ENCODE measurements around the gene SNHG17. TPM values are rescaled to one million over a fixed set of nuclear protein-coding genes. Genes with fewer than 3 reads are reported as not detected.

SNHG17 gene
- total RNA-seq, 1 donor from 2014 or later, result 39.3 TPM

GRCh38 chr20:38432292-38432691, 2.8 kb downstream of the SNHG17 start:
- peaks cover 76% of the 10 kb centered on the region for H3K79me2 ChIP-seq (ENCODE audit: insufficient read depth, low read length)
- peaks cover 68% of the 10 kb centered on the region for H4K20me1 ChIP-seq (ENCODE audit: insufficient read depth, low read length)
- H3K9ac ChIP-seq (ENCODE audit: low read length), result no peak overlapping the region
- TF ChIP-seq CTCF (IDR thresholded peaks at IDR 0.05; ENCODE audit: insufficient read depth, low read depth, low read length) (no peak), EZH2 (IDR thresholded peaks at IDR 0.05; ENCODE audit: insufficient read depth, low read length) (no peak)
- peaks cover 39% of the 10 kb centered on the region for H3K36me3 Mint-ChIP-seq (ENCODE audit: low read depth, unreplicated experiment)
- no peak overlapping the region for H2AFZ ChIP-seq (ENCODE audit: low read depth, low read length)
- H3K27me3 ChIP-seq (ENCODE audit: insufficient read depth, low read length), result no peaks in the 10 kb centered on the region
- peaks cover 26% of the 10 kb centered on the region for H3K4me1 Mint-ChIP-seq (ENCODE audit: low read depth, unreplicated experiment)
- no peak overlapping the region for H3K27ac ChIP-seq (ENCODE audit: low read depth, low read length)
- H3K4me3 ChIP-seq (ENCODE audit: insufficient read depth, low read depth, low read length), result no peak overlapping the region
- peak overlapping the region; percentile 92 for H3K4me2 ChIP-seq (ENCODE audit: low read length)
- H3K9me3 ChIP-seq (ENCODE audit: insufficient read depth, low read depth, low read length), result no peaks in the 10 kb centered on the region
- H3K9me3 Mint-ChIP-seq (ENCODE audit: unreplicated experiment), result no peaks in the 10 kb centered on the region
- FAIRE-seq (no peak), DNase-seq (ENCODE audit: low read depth) (no peak)
- H3K27me3 Mint-ChIP-seq (ENCODE audit: low read depth, unreplicated experiment), result no peaks in the 10 kb centered on the region
- peaks cover 33% of the 10 kb centered on the region for H3K4me1 ChIP-seq (ENCODE audit: insufficient read depth, low read length)
- H3K27ac Mint-ChIP-seq (ENCODE audit: unreplicated experiment), result no peak overlapping the region
- peaks cover 43% of the 10 kb centered on the region for H3K36me3 ChIP-seq (ENCODE audit: insufficient read depth, low read length)
- peak overlapping the region; percentile 74 for H3K4me3 Mint-ChIP-seq (ENCODE audit: unreplicated experiment)

GRCh38 chr20:38430679-38431325, 4.3 kb downstream of the SNHG17 start:
- H3K9me3 ChIP-seq (ENCODE audit: insufficient read depth, low read depth, low read length), result no peaks in the 10 kb centered on the region
- H3K27me3 ChIP-seq (ENCODE audit: insufficient read depth, low read length), result no peaks in the 10 kb centered on the region
- Mint-ChIP-seq H3K27ac (ENCODE audit: unreplicated experiment) (no peak overlapping the region), H3K4me1 (ENCODE audit: low read depth, unreplicated experiment) (peaks cover 39% of the 10 kb centered on the region), H3K36me3 (ENCODE audit: low read depth, unreplicated experiment) (peaks cover 45% of the 10 kb centered on the region), H3K27me3 (ENCODE audit: low read depth, unreplicated experiment) (no peaks in the 10 kb centered on the region), H3K9me3 (ENCODE audit: unreplicated experiment) (no peaks in the 10 kb centered on the region), H3K4me3 (ENCODE audit: unreplicated experiment) (no peak overlapping the region)
- peaks cover 48% of the 10 kb centered on the region for H3K36me3 ChIP-seq (ENCODE audit: insufficient read depth, low read length)
- no peak overlapping the region for H2AFZ ChIP-seq (ENCODE audit: low read depth, low read length)
- H3K79me2 ChIP-seq (ENCODE audit: insufficient read depth, low read length), result peaks cover 86% of the 10 kb centered on the region
- no peak overlapping the region for H3K4me3 ChIP-seq (ENCODE audit: insufficient read depth, low read depth, low read length)
- no peak overlapping the region for H3K27ac ChIP-seq (ENCODE audit: low read depth, low read length)
- H3K4me2 ChIP-seq (ENCODE audit: low read length), result peak overlapping the region; percentile 92
- no peak for TF ChIP-seq EZH2 (IDR thresholded peaks at IDR 0.05; ENCODE audit: insufficient read depth, low read length)
- TF ChIP-seq CTCF (IDR thresholded peaks at IDR 0.05; ENCODE audit: insufficient read depth, low read depth, low read length), result no peak
- no peak for DNase-seq (ENCODE audit: low read depth)
- no peak for FAIRE-seq
- H3K4me1 ChIP-seq (ENCODE audit: insufficient read depth, low read length), result peaks cover 44% of the 10 kb centered on the region
- H4K20me1 ChIP-seq (ENCODE audit: insufficient read depth, low read length), result peaks cover 83% of the 10 kb centered on the region
- H3K9ac ChIP-seq (ENCODE audit: low read length), result no peak overlapping the region

- no peak overlapping the region for H3K4me3 ChIP-seq (ENCODE audit: insufficient read depth, low read depth, low read length)
- H3K9me3 ChIP-seq (ENCODE audit: insufficient read depth, low read depth, low read length), result no peaks in the 10 kb centered on the region
- Mint-ChIP-seq H3K9me3 (ENCODE audit: unreplicated experiment) (no peaks in the 10 kb centered on the region), H3K27me3 (ENCODE audit: low read depth, unreplicated experiment) (no peaks in the 10 kb centered on the region), H3K4me3 (ENCODE audit: unreplicated experiment) (no peak overlapping the region), H3K36me3 (ENCODE audit: low read depth, unreplicated experiment) (peaks cover 47% of the 10 kb centered on the region), H3K27ac (ENCODE audit: unreplicated experiment) (no peak overlapping the region), H3K4me1 (ENCODE audit: low read depth, unreplicated experiment) (peaks cover 38% of the 10 kb centered on the region)
- FAIRE-seq (no peak), DNase-seq (ENCODE audit: low read depth) (no peak)
- peaks cover 43% of the 10 kb centered on the region for H3K4me1 ChIP-seq (ENCODE audit: insufficient read depth, low read length)
- H3K79me2 ChIP-seq (ENCODE audit: insufficient read depth, low read length), result peaks cover 92% of the 10 kb centered on the region
- no peak overlapping the region for H3K27ac ChIP-seq (ENCODE audit: low read depth, low read length)
- no peak overlapping the region for H3K9ac ChIP-seq (ENCODE audit: low read length)
- TF ChIP-seq EZH2 (IDR thresholded peaks at IDR 0.05; ENCODE audit: insufficient read depth, low read length) (no peak), CTCF (IDR thresholded peaks at IDR 0.05; ENCODE audit: insufficient read depth, low read depth, low read length) (no peak)
- peaks cover 95% of the 10 kb centered on the region for H4K20me1 ChIP-seq (ENCODE audit: insufficient read depth, low read length)
- H3K27me3 ChIP-seq (ENCODE audit: insufficient read depth, low read length), result no peaks in the 10 kb centered on the region
- H3K4me2 ChIP-seq (ENCODE audit: low read length), result no peak overlapping the region
- H3K36me3 ChIP-seq (ENCODE audit: insufficient read depth, low read length), result peaks cover 63% of the 10 kb centered on the region
- H2AFZ ChIP-seq (ENCODE audit: low read depth, low read length), result no peak overlapping the region
Measured at GRCh38 chr20:38429301-38429700, 5.8 kb downstream of the SNHG17 start.

Data from astrocyte (in vitro differentiated cells and primary cell).